Type B pancreatic cell (in vitro differentiated cells): ENCODE measurements around the gene SIGLEC15. TPM values are rescaled to one million over a fixed set of nuclear protein-coding genes. Genes with fewer than 3 reads are reported as not detected.
A peak's percentile ranks its signal among the peaks of the same experiment; 100 is the strongest.

Experiments
- DNase-seq: peaks from one replicate; pipeline ENCODE4 v3.0.0; 2021; ENCODE audit warnings: mixed read lengths; ENCODE audit not compliant: unreplicated experiment; ENCODE audit errors: extremely low spot score
- H3K27ac Mint-ChIP-seq: 2 replicates; pipeline ENCODE4 v1.8.0; 2021; ENCODE audit warnings: mild to moderate bottlenecking, mixed read lengths
- H3K27me3 Mint-ChIP-seq: 2 replicates; pipeline ENCODE4 v1.8.0; 2021; ENCODE audit warnings: mixed read lengths
- H3K36me3 Mint-ChIP-seq: 2 replicates; pipeline ENCODE4 v1.8.0; 2021; ENCODE audit warnings: mixed read lengths
- H3K4me1 Mint-ChIP-seq: one replicate; pipeline ENCODE4 v1.8.0; 2021; ENCODE audit warnings: mixed read lengths; ENCODE audit not compliant: unreplicated experiment
- H3K4me3 Mint-ChIP-seq: 2 replicates; pipeline ENCODE4 v1.8.0; 2021; ENCODE audit warnings: mild to moderate bottlenecking, mixed read lengths
- H3K9me3 Mint-ChIP-seq: 2 replicates; pipeline ENCODE4 v1.8.0; 2021; ENCODE audit warnings: mixed read lengths
- CTCF ChIP-seq: fragments of 200-600 bp; sonication (generic); conservative IDR thresholded peaks from 2 replicates; pipeline ENCODE4 v1.5.0; 2021; ENCODE audit warnings: antibody characterized with exemption, mild to moderate bottlenecking
- total RNA-seq: library from RNA; stranded (reverse); gene quantifications from 2 replicates; pipeline ENCODE4 v1.2.1, GENCODE V29; 2021; ENCODE audit warnings: low replicate concordance

SIGLEC15 gene
- total RNA-seq, 1 donor from 2014 or later: 0.41 TPM

- no peaks in the 10 kb centered on the region for H3K9me3 Mint-ChIP-seq
- H3K27me3 Mint-ChIP-seq: peaks cover 50% of the 10 kb centered on the region
- H3K36me3 Mint-ChIP-seq: no peaks in the 10 kb centered on the region
- H3K4me1 Mint-ChIP-seq: peaks cover 8% of the 10 kb centered on the region
- H3K27ac Mint-ChIP-seq: no peak overlapping the region
- no peak for DNase-seq
- TF ChIP-seq CTCF: no peak
- H3K4me3 Mint-ChIP-seq: peak overlapping the region; percentile 54
Observed at GRCh38 chr18:45838302-45839070, 13.0 kb downstream of the SIGLEC15 start.

- Mint-ChIP-seq H3K4me1 (no peaks in the 10 kb centered on the region), H3K4me3 (peak overlapping the region; percentile 47), H3K9me3 (no peaks in the 10 kb centered on the region), H3K27ac (no peak overlapping the region), H3K27me3 (peaks cover 40% of the 10 kb centered on the region), H3K36me3 (peaks cover under 1% of the 10 kb centered on the region)
- peak; percentile 57 for TF ChIP-seq CTCF
- DNase-seq: no peak
Observed at GRCh38 chr18:45839414-45840395, 14.2 kb downstream of the SIGLEC15 start.

GRCh38 chr18:45841060-45841764 lies 15.7 kb downstream of the SIGLEC15 start:
- H3K27me3 Mint-ChIP-seq: peaks cover 25% of the 10 kb centered on the region
- no peak for DNase-seq
- H3K4me1 Mint-ChIP-seq: no peaks in the 10 kb centered on the region
- TF ChIP-seq CTCF: no peak
- no peaks in the 10 kb centered on the region for H3K9me3 Mint-ChIP-seq
- no peak overlapping the region for H3K4me3 Mint-ChIP-seq
- no peak overlapping the region for H3K27ac Mint-ChIP-seq
- H3K36me3 Mint-ChIP-seq: peaks cover 3% of the 10 kb centered on the region

- no peak for DNase-seq
- Mint-ChIP-seq H3K36me3 (peaks cover 3% of the 10 kb centered on the region), H3K4me1 (no peaks in the 10 kb centered on the region), H3K27me3 (peaks cover 18% of the 10 kb centered on the region), H3K27ac (no peak overlapping the region), H3K4me3 (no peak overlapping the region), H3K9me3 (no peaks in the 10 kb centered on the region)
- TF ChIP-seq CTCF: no peak
Observed at GRCh38 chr18:45841765-45842442, 16.4 kb downstream of the SIGLEC15 start.

GRCh38 chr18:45843019-45843418 lies 17.5 kb downstream of the SIGLEC15 start:
- Mint-ChIP-seq H3K4me3 (no peak overlapping the region), H3K36me3 (peaks cover 4% of the 10 kb centered on the region), H3K9me3 (no peaks in the 10 kb centered on the region), H3K27me3 (peaks cover 14% of the 10 kb centered on the region), H3K27ac (no peak overlapping the region), H3K4me1 (no peaks in the 10 kb centered on the region)
- TF ChIP-seq CTCF: no peak
- no peak for DNase-seq
